WTC11 (cell line): ENCODE results near the gene KIAA1586.
"Not testable (repeated sequence)": the region's sequence is repeated elsewhere in the genome, so short reads cannot be mapped to it uniquely, and the experiment has no call there.

Experiments used
- CTCF ChIP-seq: fragments of 200-600 bp; IDR thresholded peaks from 2 replicates; pipeline ENCODE4 v1.8.0; 2022; ENCODE audit warnings: antibody characterized with exemption
- ETV6 ChIP-seq: sonication (generic); formaldehyde crosslinking; IDR thresholded peaks from 2 replicates; pipeline ENCODE4 v1.8.1; 2022; ENCODE audit warnings: mild to moderate bottlenecking, missing genetic modification reagents
- KAT7 ChIP-seq: sonication (generic); formaldehyde crosslinking; IDR thresholded peaks from 2 replicates; pipeline ENCODE4 v1.8.1; 2023; ENCODE audit warnings: missing genetic modification reagents, mild to moderate bottlenecking, borderline replicate concordance
- MAX ChIP-seq: sonication (generic); formaldehyde crosslinking; IDR thresholded peaks from 2 replicates; pipeline ENCODE4 v1.8.0; 2022; ENCODE audit warnings: mild to moderate bottlenecking, missing genetic modification reagents
- MLX ChIP-seq: sonication (generic); formaldehyde crosslinking; IDR thresholded peaks from 2 replicates; pipeline ENCODE4 v1.8.1; 2023; ENCODE audit warnings: mild to moderate bottlenecking, missing genetic modification reagents, moderate library complexity
- SMAD3 ChIP-seq: sonication (generic); formaldehyde crosslinking; IDR thresholded peaks from 2 replicates; pipeline ENCODE4 v1.8.0; 2022; ENCODE audit warnings: missing genetic modification reagents, mild to moderate bottlenecking, borderline replicate concordance
- TEAD1 ChIP-seq: sonication (generic); formaldehyde crosslinking; IDR thresholded peaks from 2 replicates; pipeline ENCODE4 v1.8.0; 2022; ENCODE audit warnings: mild to moderate bottlenecking, missing genetic modification reagents
- TEAD4 ChIP-seq: sonication (generic); formaldehyde crosslinking; IDR thresholded peaks from 2 replicates; pipeline ENCODE4 v1.8.0; 2022; ENCODE audit warnings: mild to moderate bottlenecking, missing genetic modification reagents
- ZBTB21 ChIP-seq: sonication (generic); formaldehyde crosslinking; IDR thresholded peaks from 2 replicates; pipeline ENCODE4 v1.8.1; 2023; ENCODE audit warnings: mild to moderate bottlenecking, missing genetic modification reagents, borderline replicate concordance
- ZNF232 ChIP-seq: sonication (generic); formaldehyde crosslinking; IDR thresholded peaks from 2 replicates; pipeline ENCODE4 v1.8.0; 2022; ENCODE audit warnings: mild to moderate bottlenecking, missing genetic modification reagents
- TF ChIP-seq, protein P1 (sequence below): sonication (generic); formaldehyde crosslinking; conservative IDR thresholded peaks from 2 replicates; pipeline ENCODE4 v1.8.1; 2022; ENCODE audit warnings: mild to moderate bottlenecking, missing genetic modification reagents
- TF ChIP-seq, protein P2 (sequence below): sonication (generic); formaldehyde crosslinking; IDR thresholded peaks from 2 replicates; pipeline ENCODE4 v1.8.1; 2022; ENCODE audit warnings: low read depth, missing genetic modification reagents, borderline replicate concordance

GRCh38 chr6:56999748-57000147, 46.7 kb upstream of the KIAA1586 start:
- TF ChIP-seq CTCF; ZNF232 (CRISPR knock-in tag); TEAD1 (CRISPR knock-in tag); MLX (CRISPR knock-in tag); ZBTB21; MAX (CRISPR knock-in tag); TEAD4 (CRISPR knock-in tag); ETV6 (CRISPR knock-in tag); KAT7 (CRISPR knock-in tag); SMAD3 (CRISPR knock-in tag): not testable (repeated sequence)
- TF ChIP-seq, protein P1, sequence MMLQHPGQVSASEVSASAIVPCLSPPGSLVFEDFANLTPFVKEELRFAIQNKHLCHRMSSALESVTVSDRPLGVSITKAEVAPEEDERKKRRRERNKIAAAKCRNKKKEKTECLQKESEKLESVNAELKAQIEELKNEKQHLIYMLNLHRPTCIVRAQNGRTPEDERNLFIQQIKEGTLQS (CRISPR knock-in tag): not testable (repeated sequence)
- TF ChIP-seq, protein P2, sequence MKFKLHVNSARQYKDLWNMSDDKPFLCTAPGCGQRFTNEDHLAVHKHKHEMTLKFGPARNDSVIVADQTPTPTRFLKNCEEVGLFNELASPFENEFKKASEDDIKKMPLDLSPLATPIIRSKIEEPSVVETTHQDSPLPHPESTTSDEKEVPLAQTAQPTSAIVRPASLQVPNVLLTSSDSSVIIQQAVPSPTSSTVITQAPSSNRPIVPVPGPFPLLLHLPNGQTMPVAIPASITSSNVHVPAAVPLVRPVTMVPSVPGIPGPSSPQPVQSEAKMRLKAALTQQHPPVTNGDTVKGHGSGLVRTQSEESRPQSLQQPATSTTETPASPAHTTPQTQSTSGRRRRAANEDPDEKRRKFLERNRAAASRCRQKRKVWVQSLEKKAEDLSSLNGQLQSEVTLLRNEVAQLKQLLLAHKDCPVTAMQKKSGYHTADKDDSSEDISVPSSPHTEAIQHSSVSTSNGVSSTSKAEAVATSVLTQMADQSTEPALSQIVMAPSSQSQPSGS: not testable (repeated sequence)
